Left lobe of liver (tissue), 2 donors: ENCODE results near the gene UNC5C. TPM values are rescaled to one million over a fixed set of nuclear protein-coding genes. Genes with fewer than 3 reads are reported as not detected.

ENCODE experiments used
- ATAC-seq: fragments of 200-7000 bp; cut with Tn5 transposase; one replicate; pipeline ENCODE4 v1.9.1; 2020; ENCODE audit warnings: mild to moderate bottlenecking, moderate library complexity
- DNase-seq: peaks from one replicate; pipeline ENCODE4 v3.0.0-alpha.2; 2020; ENCODE audit warnings: low spot score
- total RNA-seq: library from RNA; stranded (reverse); gene quantifications from one replicate; pipeline ENCODE4 v1.2.1, GENCODE V29; 2021
- donor health status: DM: no; HTN: no; CAD: no; lungs with moderate emphysema.
- donor health status: DM: no; HTN: yes; CAD: no.

UNC5C gene
- total RNA-seq, 1 donor from 2014 or later = 0.86 TPM

DNA sequence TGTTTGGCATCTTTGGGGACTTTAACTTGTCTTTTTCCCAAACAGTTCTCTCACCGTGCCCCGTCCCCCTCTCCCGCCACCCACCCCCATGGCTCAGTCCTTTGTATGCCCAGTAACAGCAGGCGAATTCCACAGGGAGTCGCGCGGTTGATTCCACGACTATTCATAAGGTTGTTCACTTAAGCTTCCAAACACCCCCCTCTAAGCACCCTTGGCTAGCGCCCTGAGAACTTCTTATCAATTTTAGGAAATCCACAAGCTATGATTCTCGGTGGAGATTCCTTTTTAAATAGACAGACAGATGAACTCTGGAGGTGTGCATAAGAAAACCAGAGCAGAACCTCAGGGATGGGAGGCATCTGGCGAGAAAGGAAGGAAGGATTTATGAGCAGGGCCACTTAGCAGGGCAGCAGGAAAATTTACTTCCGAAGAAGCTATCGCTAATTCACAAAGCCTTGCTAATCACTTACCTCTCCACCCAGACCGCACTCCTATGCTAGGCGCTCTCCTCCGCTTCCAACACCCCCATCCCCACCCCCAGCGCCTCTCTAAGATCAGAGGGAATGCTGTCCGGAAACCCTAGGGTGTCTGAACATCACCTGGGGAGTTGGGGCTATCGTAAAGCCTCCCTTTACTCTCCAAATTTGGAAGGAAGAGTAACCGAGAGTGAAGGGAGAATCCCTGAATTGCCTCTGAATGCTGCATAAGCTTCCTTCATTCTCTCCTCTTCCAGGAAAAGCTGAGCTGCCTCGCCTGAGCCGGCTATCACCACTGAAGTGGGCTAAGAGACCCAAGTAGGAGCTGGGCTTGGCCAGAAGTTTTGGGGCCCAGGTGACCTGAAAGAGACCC is 1.7 kb downstream of the UNC5C start:
- no peak for DNase-seq

DNA sequence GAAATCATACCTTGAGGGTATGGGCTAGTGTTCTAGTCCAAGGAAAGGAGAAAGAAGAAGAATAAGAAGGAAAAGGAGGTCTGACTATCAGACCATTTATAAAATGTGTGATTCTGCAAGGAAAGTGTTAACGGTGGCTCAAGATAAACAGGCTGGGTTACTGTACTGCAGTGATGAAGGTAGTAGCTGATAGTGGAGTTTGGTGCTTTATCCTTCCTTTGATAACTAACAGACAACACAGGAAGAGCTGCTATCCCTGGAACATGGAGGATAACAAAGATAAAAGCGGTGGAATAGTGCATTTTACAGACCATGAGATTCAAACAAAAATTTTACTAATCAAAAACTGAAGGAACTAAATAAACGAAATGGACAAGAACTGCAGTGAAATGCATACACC is 2.6 kb downstream of the UNC5C start:
- no peak for DNase-seq
- ATAC-seq = no peak

More for the DNA sequence above, 1.7 kb downstream of the UNC5C start:
- ATAC-seq = no peak

GRCh38 chr4:95545546-95545945 is 3.2 kb downstream of the UNC5C start:
- no peak for ATAC-seq
- DNase-seq = no peak

GRCh38 chr4:95544113-95545103 is 4.4 kb downstream of the UNC5C start:
- no peak for DNase-seq
- no peak for ATAC-seq

GRCh38 chr4:95541889-95542607 is 6.7 kb downstream of the UNC5C start:
- DNase-seq = no peak
- no peak for ATAC-seq

DNA sequence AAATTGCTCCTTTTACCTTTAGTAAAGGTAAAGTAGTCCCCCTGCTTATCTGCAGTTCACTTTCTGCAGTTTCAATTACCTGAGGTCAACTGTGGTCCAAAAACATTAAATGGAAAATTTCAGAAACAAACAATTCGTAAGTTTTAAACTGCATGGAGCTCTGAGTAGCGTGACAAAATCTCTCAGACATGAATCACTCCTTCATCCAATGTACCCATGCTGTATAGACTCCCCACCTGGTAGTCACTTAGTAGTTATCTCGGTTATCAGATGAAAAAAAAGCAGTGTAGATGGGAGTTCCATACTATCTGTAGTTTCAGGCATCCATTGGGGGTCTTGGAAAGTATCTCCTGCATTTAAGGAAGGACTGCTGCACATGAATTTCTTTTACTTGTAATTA is 7.7 kb downstream of the UNC5C start:
- DNase-seq (no peak), ATAC-seq (no peak)

DNA sequence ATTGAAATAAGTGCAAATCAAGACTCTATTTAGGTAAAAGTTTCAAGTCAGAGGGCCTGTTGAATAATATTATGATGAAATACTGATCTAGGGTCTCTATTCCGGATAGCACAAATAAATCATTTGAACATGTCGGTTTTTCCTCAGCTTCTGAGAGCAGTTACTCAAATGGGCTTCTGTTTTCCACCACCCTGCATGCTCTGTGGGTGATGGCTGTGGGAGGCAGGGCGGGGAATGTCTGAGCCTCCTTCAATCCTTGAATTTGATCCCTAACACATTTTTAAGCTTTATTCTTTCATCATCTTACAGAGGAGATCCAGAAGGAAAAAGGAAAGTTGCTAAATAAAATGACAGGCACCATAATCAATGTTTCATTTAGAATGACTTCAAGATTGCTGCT is 8.5 kb downstream of the UNC5C start:
- ATAC-seq (no peak), DNase-seq (no peak)

DNA sequence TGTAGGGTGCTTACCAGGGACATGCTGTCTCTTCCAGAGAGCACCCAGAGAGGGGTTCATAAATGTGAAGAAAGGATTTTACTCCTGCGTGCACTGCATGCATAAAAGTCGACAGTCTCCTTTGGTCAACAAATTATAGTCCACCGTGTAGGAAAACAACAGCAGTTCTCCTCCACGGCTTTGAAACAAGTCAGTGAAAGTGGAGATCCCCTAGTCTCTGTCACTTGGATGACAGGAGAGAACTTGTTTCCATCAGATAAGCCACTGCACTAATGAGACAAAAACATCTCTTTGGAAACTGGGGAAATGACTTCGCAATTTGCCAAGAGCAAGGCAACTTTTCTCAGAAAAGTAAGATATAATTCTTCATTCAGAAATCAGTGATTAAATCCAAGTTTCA is 9.7 kb downstream of the UNC5C start:
- ATAC-seq (no peak), DNase-seq (no peak)

DNA sequence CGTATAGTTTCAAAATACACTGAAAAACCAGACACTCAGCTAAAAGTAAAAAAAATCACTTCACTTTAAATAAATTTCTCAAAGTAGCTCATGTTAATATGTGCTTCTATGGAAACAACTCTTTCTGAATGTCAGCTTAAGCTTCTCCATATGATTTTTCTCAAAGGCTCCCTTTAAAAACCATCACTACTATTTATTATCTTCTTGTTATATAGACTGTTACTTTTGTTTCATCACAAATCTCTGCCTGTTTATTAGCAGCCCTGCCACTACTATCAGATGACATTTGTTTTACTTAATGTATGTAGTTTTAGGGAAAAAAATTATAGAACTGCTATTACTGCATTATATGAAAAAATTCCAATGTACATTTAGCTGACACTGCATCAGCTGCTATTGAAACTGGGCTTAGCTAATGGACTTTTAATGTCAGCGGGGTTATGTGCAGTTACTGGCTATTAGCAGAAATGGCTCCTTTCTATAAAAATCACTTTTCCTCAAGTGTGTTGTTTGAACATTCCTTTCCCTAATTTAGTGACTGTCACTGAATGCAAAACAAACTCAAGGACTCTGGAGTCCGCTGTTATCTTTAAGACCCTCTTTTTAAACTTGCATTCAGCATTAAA is 10.8 kb downstream of the UNC5C start:
- DNase-seq (no peak), ATAC-seq (no peak)

DNA sequence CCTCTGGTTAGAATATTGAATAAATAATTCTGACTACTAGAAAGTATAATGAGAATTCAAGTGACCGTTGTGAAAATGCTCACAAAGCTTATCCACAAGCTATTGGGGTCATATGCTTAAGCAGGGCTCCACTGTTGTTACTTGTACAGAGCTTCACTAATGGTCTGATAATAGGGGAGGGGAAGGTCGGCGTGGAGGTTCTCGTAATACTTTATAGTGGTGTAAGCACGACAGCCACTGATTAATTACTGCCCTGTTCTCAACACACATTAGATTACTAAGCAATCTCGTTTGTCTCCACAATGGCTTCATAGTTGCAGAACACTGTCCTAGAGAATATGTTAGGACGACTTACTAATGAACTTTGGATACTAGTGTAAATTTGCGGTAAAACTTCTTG is 11.6 kb downstream of the UNC5C start:
- ATAC-seq = no peak
- DNase-seq = no peak

DNA sequence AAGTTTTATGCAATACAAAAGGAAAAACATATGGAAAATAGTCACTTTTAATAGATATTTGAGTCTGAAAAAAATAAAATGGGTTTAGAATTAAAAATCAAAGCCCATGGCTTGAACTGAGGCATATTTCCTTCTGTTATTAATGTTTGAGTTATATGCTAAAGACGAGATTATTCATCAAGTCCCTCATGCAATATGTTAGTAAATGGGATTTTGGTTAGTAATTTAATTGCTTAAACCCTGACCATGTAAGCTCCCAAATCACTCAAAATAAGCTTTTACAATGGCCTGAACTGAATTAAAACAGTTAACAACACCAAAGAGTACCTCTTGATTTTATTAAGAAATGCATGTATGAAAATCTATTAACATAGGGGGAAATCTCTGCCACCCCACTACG is 12.1 kb downstream of the UNC5C start:
- DNase-seq (no peak), ATAC-seq (no peak)

DNA sequence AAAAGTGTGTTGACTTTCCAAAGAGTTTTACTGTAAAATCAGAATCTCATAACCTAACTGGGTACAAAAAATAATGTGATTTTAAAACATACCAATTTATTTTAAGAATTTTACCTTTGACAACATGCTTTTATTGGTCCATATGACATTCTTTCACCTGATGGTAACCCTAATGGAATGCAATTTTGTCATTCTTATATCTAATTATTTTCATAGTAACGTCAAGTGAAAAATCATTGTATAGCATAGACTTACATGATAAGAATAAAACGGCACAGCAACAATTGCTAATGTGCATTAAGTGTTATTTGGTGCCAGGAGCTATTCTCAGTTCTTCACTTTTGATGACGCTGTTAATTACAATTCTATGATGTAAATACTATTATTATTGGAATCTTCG is 13.6 kb downstream of the UNC5C start:
- no peak for ATAC-seq
- no peak for DNase-seq

DNA sequence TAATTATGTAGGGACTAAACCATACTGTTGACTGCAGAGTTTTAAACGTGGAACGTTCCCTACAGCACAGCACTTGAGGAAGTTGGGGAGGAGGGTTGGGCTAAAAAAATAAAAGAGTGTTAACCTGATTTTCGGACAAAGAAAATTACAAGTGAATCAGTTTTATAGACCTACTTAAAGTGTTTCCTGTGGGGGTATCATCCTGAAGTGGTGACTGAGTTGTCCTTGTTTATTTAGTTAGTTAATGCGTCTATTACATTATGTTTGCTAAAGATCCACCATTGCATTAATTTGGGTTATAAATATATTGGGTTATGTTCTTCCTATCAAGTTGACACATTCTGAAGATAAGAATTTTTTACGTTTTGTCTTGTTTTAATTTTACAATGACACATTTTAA is 14.7 kb downstream of the UNC5C start:
- DNase-seq = no peak
- ATAC-seq = no peak

GRCh38 chr4:95533254-95533653 is 15.5 kb downstream of the UNC5C start:
- DNase-seq (no peak), ATAC-seq (no peak)

- no peak for ATAC-seq
- DNase-seq = no peak
Observed at GRCh38 chr4:95532305-95532704, 16.5 kb downstream of the UNC5C start.

DNA sequence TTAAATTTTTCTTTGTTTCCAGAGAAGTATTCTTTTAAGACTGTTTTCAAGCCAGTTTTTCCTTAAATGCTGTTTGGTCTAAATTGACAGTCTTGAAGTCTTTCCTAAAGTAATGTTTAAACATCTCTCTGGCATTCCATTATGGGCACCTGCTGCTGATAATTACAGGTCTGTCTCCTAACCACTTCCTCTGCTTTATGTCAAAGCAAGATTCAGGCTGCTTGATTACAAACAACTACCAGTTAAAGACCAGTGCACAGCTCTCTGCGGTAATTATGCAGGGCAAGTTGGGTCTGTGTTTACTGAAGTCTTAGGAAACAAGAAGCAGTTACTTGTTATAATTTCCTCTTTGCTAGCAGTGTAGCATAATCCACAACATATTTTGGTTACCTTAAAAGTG is 17.6 kb downstream of the UNC5C start:
- ATAC-seq = no peak
- DNase-seq = no peak

GRCh38 chr4:95529946-95530345 is 18.8 kb downstream of the UNC5C start:
- ATAC-seq (no peak), DNase-seq (no peak)

- DNase-seq (no peak), ATAC-seq (no peak)
Observed at GRCh38 chr4:95528388-95528948, 20.3 kb downstream of the UNC5C start.

GRCh38 chr4:95526075-95526474 is 22.7 kb downstream of the UNC5C start:
- no peak for DNase-seq
- ATAC-seq = no peak

- DNase-seq = no peak
- no peak for ATAC-seq
Observed at GRCh38 chr4:95524729-95525128, 24.0 kb downstream of the UNC5C start.
